NCI-H460 (cell line): ENCODE results near the gene ADAM33. TPM values are rescaled to one million over a fixed set of nuclear protein-coding genes. Genes with fewer than 3 reads are reported as not detected.

Source experiments
- DNase-seq: peaks from one replicate; pipeline ENCODE4 v3.0.0-alpha.2; 2016; ENCODE audit warnings: low read depth; ENCODE audit errors: extremely low read depth
- total RNA-seq: library from RNA; depleted of rRNA; stranded (reverse); fragments of >200 nt; shearing (Covaris generic); gene quantifications from 2 replicates; pipeline ENCODE4 v1.2.3, GENCODE V29; 2014

The ADAM33 gene
- total RNA-seq, 1 experiment from 2014 or later: 0.10 TPM

DNA sequence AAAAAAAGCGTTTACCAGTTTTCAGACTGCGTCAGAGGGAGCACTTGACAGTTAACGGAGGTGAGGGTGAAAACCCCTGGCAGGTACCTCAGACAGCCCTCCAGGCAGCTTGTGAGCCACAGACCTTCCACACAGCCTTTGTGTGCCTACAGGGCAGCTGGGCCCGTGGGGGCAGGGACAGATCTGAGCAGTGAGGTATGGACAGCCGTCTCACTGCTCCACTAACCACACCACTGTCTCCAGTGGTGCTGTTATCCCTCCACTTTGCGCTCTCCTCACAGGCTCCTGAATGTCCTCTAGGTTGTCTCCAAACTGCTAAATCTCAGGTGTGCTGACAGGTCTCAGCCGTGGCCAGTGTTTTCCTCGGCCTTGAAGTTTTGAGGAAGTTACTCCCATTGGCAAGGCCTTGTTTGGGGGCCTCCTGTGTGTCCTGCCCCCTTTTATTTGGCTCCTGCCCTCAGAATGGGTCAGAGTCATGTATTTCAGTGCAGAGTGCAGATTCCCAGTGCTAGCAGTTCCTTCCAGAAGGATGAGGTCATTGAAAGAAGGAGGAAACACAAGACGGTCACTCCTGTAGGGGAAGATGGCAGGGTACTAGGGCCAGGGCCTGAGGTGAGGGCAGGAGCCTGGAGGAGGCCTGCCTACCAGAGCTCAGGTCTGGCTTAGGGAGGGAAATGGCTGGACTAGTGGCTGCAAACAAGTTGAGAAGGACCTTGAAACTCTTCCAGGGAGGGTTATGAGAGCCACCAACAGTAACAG, 30.4 kb downstream of the ADAM33 start:
- no peak for DNase-seq

DNA sequence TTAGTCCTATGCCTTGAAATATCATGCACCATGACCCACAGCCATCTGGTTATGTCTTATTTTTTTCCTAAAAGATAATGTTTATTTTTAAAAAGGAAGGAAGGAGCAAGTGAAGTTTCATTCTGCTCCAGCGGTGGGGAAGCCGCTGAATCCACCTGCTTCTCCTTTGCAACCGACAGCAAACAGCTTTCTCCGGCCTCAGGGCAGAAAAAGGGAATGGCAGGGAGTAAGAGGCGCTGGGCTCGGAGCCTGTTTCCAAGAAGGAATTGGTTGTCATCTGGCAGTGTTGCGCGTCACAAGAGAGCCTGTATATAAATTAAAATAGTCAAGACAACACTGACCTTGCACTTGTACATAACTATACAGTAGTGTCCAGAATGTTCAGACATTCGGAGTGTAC, 32.9 kb downstream of the ADAM33 start:
- DNase-seq: no peak

DNA sequence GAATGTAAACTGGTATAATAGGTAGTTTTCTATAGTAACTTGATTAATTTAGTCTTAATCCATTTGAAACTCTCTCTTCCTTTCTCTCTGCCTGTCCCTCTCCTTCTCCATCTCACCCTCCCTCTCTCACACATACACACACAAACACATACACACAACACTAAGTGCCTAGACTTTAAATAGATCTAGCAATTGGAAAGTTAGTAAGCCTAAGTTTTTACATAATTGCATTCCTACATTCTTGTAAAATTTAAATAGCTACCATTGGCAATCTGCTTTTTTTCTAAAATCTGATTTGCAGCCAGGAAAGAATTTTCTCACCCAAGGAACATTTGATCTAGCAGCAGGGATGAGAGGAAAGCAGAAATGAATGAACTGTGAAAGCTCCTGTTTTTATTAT, 34.3 kb downstream of the ADAM33 start:
- no peak for DNase-seq

DNA sequence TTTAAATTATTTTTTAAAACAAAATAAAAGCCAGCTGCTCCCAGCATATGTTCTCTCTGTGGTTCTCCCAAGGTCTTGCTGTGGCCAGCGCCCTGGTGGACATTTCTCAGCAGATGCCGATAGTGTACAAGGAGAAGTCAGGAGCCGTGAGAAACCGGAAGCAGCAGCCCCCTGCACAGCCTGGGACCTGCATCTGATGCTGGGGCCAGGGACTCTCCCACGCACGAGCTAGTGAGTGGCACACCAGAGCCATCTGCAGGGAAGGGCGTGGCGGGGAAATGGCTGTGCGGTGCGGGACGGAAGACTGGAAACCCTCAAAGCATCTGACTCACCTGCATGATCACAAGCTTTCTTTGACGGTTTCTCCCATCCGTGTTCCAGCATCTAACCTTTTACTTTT, 35.2 kb downstream of the ADAM33 start:
- no peak for DNase-seq

DNA sequence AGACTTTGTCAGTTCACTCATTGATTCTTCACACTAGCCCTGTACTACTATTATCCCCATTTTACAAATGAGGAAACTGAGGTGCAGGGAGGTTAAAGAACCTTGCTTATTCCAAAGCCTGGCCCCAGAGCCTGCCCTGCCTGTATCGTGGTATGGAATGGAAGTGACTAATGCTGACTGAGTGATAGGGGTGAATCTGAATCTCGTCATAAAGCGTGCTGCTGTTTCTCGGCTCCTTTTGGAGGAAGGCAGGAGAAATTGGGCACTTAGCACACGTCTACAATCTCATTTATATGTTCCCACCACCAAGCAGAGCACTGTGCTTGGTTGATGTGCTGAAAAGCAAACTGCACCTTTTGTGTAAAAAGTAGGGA, 35.8 kb downstream of the ADAM33 start:
- no peak for DNase-seq

DNA sequence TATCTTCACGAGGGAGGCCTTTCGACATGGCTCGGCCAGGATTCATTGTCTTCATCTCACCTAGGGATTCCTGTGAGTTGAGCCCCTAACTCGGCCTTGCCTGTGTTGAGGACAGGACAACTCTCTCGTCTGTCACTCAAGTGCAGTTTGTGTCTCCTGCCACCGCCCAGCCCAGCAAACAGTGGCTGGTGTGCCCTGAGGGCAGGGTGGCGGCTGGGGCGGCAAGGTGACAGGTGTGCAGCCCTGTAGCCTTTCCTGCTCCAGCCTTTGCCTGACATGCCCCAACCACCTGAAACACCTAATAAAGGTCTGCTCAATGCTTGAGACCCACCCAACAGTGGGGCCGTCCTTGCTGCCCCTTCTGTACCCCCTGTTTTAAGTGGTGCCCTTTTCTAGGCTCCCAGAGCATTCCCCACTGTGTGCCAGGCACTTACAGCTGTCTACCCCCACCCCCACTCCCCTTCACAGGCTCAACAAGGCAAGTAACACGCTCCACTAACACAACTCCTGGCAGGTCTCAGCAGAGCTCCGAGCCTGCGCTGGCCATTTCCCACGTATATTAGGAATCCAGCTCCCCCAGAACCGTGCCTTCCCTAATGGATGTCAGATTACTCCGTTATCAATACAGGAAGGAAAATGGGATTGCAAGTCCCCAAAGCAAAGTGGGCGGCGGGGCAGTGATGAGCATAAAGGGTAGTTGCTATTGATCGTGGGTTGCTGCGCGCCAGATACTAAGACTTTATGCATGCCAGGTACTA, 36.3 kb downstream of the ADAM33 start:
- no peak for DNase-seq

DNA sequence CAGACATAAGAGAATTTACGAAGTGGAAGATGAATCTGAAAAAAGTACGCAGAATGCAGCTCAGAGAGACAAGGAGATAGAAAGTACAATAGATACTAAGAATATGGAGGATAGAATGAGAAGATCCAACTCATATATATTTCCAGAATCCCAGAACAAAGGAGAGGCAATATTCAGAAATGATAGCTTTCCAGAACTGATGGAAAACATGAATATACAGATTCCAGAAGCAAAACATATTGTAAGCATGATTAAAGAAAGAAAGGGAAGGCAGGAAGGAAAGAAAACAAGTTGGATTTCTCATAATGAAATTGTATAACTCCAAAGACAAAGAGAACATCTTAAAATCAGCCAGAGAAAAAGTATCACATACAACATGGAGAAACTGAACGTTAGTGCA, 41.6 kb downstream of the ADAM33 start:
- no peak for DNase-seq

DNA sequence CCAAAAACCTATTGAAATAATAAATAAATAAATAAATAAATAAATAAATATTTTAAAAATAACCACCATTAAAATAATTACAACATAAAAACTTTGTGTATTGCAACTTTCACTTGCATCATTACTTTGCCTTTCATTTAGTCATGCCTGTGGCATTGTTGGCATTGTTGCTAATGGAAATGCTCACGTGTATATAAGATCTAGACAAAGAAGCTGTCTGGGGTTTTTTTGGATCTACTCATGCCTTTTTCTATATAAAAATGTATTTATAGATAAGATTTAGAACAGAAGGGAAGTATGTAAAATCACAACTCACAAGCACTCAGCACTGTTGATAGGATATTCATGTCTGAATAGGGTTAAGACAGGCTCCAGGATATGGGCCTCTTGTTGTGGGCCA, 46.5 kb downstream of the ADAM33 start:
- no peak for DNase-seq

DNA sequence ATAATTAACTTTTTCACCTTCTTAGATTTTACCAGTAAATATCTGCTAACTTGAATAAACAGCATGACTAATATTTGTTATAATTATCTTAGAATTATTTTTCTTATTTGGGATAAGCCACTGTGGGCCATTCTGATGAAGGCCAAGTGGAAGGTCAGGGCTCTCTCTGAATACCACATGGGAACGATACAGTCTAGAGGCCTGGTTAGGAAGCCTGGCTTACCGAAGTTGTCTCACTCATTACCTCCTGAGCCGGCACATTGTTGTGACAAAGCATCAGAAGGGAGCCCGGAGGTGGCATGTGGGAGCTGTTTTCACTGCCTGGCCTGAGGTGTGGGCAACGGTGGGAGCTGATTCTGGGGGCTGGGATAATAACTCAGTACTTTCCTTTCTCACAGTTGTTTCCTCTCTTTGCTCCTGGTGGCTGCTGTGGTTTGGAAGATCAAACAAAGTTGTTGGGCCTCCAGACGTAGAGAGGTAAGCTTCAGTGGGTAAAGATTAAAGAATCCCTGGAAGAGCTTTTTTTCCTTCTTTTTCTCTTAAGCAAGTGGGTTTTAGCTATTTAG, 47.8 kb downstream of the ADAM33 start:
- DNase-seq: no peak

DNA sequence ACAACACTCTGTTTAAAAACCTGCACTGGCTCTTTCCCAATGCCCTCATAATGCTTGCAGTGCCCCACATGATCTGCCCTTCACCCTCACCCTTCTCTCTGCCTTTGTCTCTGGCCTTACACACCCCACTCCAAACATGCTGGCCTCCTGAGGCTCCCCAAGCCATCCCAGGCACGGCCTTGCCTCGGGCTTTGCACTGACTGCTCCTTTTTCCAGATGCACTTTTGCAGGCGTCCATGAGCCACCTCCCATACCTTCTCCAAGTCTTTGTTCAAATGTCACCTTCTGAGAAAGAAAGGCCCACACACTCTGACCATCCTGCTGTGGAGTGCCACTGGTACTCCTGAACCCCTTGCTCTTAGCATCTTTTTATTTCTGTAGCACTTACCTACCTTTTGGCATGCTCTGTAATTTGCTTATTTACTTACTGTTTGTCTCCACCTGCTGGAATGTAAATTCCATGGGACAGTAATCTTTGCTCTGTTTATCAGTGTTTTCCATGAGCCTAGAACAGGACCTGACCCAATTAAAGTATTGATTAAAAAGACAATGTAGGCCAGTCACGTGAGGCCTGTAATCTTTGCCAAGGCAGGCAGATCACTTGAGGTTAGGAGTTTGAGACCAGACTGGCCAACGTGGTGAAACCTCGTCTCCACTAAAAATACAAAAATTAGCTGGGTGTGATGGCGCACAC, 49.4 kb downstream of the ADAM33 start:
- DNase-seq: no peak

DNA sequence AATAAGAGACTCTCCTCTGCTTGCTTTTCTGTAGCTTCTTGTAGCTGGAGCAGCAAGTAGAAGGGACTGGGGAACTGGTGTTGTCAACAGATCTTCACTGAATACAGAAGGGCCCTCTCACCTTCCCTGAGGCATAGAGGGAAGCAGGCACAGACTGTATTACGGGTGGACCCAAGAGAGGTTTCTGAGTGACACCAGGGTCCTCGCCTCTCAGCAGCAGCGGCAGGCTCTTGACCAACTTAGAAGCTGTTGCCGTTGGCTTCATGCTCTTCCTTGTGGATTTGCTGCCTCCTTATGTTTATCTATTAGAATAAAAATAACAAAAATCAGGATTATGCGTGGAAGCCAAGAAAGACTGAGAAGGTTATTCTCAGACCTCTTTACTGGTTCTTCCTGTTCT, 50.3 kb downstream of the ADAM33 start:
- no peak for DNase-seq

DNA sequence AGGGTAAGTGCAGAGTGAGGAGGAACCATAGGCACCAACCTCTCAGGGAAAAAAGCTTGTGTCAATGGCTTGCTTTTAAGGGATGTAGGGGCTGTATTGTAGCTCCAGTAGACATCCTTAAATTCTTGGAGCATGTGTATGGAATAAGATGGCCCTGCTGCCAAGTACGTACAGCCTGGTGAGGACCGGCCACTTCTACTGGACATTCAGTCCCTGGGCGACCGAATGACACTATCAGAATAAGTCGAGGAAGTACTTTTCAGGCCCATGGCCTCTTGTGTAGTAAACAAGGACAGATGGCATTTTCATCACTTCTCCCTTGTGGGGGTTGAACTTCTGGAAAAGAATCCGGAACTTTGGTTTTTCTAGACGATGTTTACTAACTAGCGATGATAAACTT, 51.4 kb downstream of the ADAM33 start:
- DNase-seq: no peak

DNA sequence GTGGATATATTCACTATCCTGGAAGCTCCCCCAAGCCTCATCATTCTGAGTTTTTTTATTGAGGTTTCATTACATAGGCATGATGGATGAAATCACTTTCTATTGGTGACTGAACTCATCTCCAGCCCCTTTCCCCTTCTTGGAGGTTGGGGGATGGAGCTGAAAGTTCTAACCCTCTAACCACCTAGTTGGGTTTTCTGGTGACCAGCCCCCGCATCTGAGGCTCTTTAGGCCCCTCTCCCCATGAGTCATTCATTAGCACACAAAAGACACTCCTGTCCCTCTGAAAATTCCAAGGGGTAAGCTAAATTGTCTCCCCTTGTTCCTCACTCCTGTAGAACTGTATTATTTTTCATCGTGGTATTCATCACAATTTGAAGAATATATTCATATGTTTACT, 51.9 kb downstream of the ADAM33 start:
- DNase-seq: no peak

DNA sequence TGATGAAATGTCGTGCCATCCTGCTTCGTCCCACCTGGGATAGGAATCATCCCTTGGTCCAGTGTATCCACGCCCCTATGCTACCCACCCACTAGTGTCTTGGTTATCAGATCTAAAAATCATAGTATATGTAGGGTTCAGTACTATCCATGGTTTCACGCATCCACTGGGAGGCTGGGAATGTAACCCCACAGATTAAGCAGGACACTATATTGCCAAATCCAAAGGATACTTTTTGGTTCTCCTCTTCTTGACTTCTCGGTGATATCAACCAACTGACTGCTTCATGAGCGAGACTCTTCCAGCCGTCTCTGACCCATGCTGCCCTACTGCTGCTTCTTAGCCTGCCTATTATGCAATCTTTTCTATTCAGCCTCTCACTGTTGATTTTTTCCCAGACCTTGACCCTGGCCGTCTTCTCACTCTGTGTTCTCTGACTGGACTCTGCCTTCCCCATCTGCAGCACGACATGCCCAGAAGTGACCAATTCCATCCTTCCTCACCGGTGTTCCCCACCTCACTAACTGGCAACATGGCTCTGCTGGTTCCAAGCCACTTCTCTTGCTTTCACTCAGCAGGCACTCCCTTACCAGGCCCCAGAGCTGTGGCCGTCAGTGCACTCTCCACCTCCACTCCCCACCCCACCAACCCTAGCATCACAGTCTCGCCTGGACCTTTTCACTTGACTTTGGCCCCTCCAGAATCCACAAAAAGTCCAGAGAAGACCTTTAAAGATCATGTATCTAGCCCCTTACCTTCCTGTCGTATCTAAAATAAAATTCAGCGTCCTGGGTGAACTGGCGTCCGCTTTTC, 53.1 kb downstream of the ADAM33 start:
- DNase-seq: no peak

DNA sequence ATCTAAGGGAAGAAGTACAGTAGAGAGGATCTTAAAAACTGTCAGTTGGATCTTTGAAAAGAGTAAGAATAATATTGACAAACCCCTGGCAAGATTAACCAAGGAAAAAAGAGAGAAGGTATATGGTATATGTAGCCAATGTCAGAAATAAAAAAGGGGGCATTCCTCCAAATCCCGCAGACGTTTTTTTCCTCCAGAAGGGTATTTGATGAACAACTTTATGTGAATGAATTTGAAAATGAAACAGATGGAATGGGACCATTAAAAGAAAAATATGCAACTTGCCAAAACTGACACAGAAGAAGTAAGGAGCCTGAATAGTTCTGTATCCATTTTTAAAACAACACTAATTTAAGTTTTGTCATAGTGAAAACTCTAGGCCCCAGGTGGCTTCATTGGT, 54.3 kb downstream of the ADAM33 start:
- DNase-seq: no peak

DNA sequence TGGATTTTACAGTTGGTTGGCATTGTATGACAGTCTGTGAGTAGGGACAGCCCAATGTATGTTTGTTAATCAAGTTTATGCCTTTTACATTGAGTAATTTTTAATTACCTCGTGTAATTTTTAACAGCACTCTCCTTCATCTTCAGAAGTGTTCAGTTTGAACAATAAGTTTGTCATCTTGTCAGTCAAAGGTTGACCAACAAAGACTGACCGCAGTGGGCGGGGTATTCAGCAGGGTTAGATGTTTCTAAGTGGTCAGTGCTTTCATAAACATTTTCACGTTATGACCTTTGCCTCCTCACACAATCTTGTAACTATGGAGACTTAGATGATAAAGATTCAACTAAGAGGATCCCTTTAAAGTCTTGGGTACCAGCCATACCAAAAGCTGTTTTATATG, 59.4 kb downstream of the ADAM33 start:
- no peak for DNase-seq

DNA sequence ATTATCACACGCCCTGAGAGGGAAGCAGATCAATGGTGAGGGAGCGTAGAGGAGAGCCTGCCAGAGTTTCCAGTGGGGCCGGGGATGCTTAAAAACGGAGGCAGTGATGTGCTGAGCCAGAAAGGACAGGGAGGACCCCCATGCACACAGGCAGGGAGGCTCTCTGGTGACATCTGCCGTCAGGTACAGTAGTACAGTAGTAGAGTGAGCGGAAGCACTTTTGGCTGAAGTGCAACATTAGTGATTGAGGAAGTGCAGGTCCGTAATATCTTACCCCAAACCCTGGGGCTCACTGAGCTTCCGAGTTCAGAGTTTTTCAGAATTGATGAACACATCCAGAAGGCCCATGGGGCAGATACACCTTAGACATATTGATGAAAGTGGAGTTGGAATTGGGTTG, 60.7 kb downstream of the ADAM33 start:
- no peak for DNase-seq
